HEK293 (cell line): ENCODE measurements around the gene NTRK3.
"Not testable (repeated sequence)": the region's sequence is repeated elsewhere in the genome, so short reads cannot be mapped to it uniquely, and the experiment has no call there.

Experiments
- CTCF ChIA-PET: fragments of 350-600 bp; formaldehyde crosslinking; extraction: SDS; loops from one replicate; lab custom pipeline; 2021; ENCODE audit warnings: antibody characterized with exemption; lab: Yijun Ruan, JAX
- POLR2A ChIA-PET: fragments of 300-600 bp; formaldehyde crosslinking; extraction: SDS; loops from one replicate; lab custom pipeline; 2020; ENCODE audit warnings: antibody characterized with exemption, inconsistent platforms; lab: Yijun Ruan, JAX
- H3K27ac ChIP-seq: fragments of 200-500 bp; sonication (Bioruptor generic); 2 replicates; pipeline ENCODE4 v1.5.1; 2014; ENCODE audit warnings: low read depth, low read length, control low read depth, inconsistent platforms; ENCODE audit errors: extremely low read depth
- H3K36me3 ChIP-seq, 2 experiments: fragments of 200-500 bp in 1 of 2; sonication (Bioruptor generic) in 1 of 2; 1 replicate in 1 of 2; 2 replicates in 1 of 2; pipeline ENCODE4 v1.5.1; 2014 to 2017; ENCODE audit warnings: inconsistent platforms in 2 of 2, low read length in 2 of 2; ENCODE audit not compliant: control insufficient read depth in 2 of 2, insufficient read depth in 1 of 2
- H3K4me1 ChIP-seq: fragments of 200-500 bp; sonication (Bioruptor generic); 2 replicates; pipeline ENCODE4 v1.5.1; 2014; ENCODE audit warnings: mild to moderate bottlenecking, low read length, inconsistent platforms; ENCODE audit not compliant: control insufficient read depth, insufficient read depth
- H3K4me3 ChIP-seq: 2 replicates; pipeline ENCODE4 v1.5.1; 2011; ENCODE audit warnings: low read depth, mild to moderate bottlenecking, control low read depth, low read length, moderate library complexity
- H3K9me3 ChIP-seq: fragments of 200-500 bp; sonication (Bioruptor generic); 2 replicates; pipeline ENCODE4 v1.5.1; 2014; ENCODE audit warnings: low read depth, low read length, inconsistent platforms; ENCODE audit not compliant: control insufficient read depth, insufficient read depth
- ZBTB48 ChIP-seq: fragments of 450-650 bp; formaldehyde crosslinking; IDR thresholded peaks from 2 replicates; pipeline ENCODE4 v1.5.1; 2016; ENCODE audit warnings: missing biosample characterization, missing genetic modification characterization
- ZNF223 ChIP-seq: fragments of 450-650 bp; formaldehyde crosslinking; IDR thresholded peaks from 2 replicates; pipeline ENCODE4 v1.5.1; 2016; ENCODE audit warnings: missing biosample characterization, missing genetic modification characterization
- ZNF23 ChIP-seq: fragments of 450-650 bp; formaldehyde crosslinking; IDR thresholded peaks from 2 replicates; pipeline ENCODE4 v1.5.1; 2016; ENCODE audit warnings: missing biosample characterization, missing genetic modification characterization, borderline replicate concordance
- ZNF366 ChIP-seq: fragments of 450-650 bp; formaldehyde crosslinking; conservative IDR thresholded peaks from 2 replicates; pipeline ENCODE4 v1.5.1; 2016; ENCODE audit warnings: missing biosample characterization, missing genetic modification characterization
- ZNF416 ChIP-seq: fragments of 450-650 bp; formaldehyde crosslinking; IDR thresholded peaks from 2 replicates; pipeline ENCODE4 v1.5.1; 2016; ENCODE audit warnings: missing biosample characterization, missing genetic modification characterization
- ZNF426 ChIP-seq: fragments of 450-650 bp; formaldehyde crosslinking; IDR thresholded peaks from 2 replicates; pipeline ENCODE4 v1.5.1; 2017; ENCODE audit warnings: missing biosample characterization, missing genetic modification characterization, mild to moderate bottlenecking, inconsistent platforms, moderate library complexity
- ZNF560 ChIP-seq: fragments of 450-650 bp; formaldehyde crosslinking; IDR thresholded peaks from 2 replicates; pipeline ENCODE4 v1.5.1; 2017; ENCODE audit warnings: missing biosample characterization, missing genetic modification characterization, borderline replicate concordance
- ZNF621 ChIP-seq: fragments of 450-650 bp; formaldehyde crosslinking; IDR thresholded peaks from 2 replicates; pipeline ENCODE4 v1.5.1; 2017; ENCODE audit warnings: missing biosample characterization, missing genetic modification characterization
- ZNF660 ChIP-seq: fragments of 450-650 bp; IDR thresholded peaks from 2 replicates; pipeline ENCODE4 v1.5.1; 2018; ENCODE audit warnings: missing biosample characterization, mild to moderate bottlenecking, missing genetic modification characterization
- ZNF791 ChIP-seq: fragments of 450-650 bp; formaldehyde crosslinking; IDR thresholded peaks from 2 replicates; pipeline ENCODE4 v1.5.1; 2016; ENCODE audit warnings: missing biosample characterization, missing genetic modification characterization
- TF ChIP-seq, protein P1 (sequence below): fragments of 450-650 bp; formaldehyde crosslinking; IDR thresholded peaks from 2 replicates; pipeline ENCODE4 v1.5.1; 2017; ENCODE audit warnings: missing biosample characterization, missing genetic modification characterization
- TF ChIP-seq, protein P2 (sequence below): fragments of 450-650 bp; formaldehyde crosslinking; IDR thresholded peaks from 2 replicates; pipeline ENCODE4 v1.5.1; 2016; ENCODE audit warnings: missing biosample characterization, missing genetic modification characterization

Gene NTRK3

DNA sequence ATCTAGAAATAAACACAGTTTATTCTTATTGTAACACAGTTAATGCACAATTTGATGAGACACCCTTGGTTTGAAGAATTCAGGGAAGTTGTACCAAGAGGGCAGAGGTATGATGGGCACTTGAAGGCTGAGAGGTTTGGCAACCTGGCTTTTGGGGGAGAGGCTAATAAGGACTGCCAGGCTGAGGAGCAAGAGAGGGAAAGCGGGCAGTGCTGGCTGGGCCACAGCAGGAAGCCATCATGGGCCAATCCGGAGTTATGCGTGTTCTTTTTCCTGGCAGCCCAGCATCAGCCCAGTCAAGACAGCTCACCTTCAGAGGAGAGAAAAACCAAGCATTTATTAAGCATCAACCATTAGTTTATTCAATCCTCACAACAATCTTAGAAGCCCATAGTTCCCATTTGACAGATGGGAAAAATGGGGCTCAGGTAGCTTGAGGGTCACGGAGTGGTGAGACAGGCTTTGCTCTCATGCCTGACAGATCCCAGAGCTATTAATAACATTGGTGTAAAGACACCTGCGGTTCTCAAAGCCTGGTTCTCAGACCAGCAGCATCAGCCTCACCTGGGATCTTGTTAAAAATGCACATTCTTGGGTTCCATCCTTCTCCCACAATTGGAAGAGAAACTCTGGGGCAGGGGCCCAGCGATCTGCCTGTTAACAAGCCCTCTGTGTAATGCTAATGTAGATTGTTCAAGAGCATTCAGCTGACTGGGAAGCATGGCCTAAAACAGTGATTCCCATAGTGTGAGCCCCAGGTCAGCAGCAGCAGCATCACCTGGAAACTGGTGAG is 183.7 kb downstream of the NTRK3 start:
- H3K27ac ChIP-seq = no peak overlapping the region
- no peaks in the 10 kb centered on the region for H3K36me3 ChIP-seq
- TF ChIP-seq ZNF621 (tag by site-specific recombination) (no peak), ZNF416 (tag by site-specific recombination) (no peak), ZNF366 (tag by site-specific recombination) (no peak), ZNF23 (tag by site-specific recombination) (no peak), ZNF791 (tag by site-specific recombination) (no peak)
- TF ChIP-seq, protein P1, sequence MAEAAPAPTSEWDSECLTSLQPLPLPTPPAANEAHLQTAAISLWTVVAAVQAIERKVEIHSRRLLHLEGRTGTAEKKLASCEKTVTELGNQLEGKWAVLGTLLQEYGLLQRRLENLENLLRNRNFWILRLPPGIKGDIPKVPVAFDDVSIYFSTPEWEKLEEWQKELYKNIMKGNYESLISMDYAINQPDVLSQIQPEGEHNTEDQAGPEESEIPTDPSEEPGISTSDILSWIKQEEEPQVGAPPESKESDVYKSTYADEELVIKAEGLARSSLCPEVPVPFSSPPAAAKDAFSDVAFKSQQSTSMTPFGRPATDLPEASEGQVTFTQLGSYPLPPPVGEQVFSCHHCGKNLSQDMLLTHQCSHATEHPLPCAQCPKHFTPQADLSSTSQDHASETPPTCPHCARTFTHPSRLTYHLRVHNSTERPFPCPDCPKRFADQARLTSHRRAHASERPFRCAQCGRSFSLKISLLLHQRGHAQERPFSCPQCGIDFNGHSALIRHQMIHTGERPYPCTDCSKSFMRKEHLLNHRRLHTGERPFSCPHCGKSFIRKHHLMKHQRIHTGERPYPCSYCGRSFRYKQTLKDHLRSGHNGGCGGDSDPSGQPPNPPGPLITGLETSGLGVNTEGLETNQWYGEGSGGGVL = no peak
- TF ChIP-seq, protein P2, sequence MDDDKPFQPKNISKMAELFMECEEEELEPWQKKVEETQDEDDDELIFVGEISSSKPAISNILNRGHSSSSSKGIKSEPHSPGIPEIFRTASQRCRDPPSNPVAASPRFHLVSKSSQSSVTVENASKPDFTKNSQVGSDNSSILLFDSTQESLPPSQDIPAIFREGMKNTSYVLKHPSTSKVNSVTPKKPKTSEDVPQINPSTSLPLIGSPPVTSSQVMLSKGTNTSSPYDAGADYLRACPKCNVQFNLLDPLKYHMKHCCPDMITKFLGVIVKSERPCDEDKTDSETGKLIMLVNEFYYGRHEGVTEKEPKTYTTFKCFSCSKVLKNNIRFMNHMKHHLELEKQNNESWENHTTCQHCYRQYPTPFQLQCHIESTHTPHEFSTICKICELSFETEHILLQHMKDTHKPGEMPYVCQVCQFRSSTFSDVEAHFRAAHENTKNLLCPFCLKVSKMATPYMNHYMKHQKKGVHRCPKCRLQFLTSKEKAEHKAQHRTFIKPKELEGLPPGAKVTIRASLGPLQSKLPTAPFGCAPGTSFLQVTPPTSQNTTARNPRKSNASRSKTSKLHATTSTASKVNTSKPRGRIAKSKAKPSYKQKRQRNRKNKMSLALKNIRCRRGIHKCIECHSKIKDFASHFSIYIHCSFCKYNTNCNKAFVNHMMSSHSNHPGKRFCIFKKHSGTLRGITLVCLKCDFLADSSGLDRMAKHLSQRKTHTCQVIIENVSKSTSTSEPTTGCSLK (tag by site-specific recombination) = no peak
- no peak overlapping the region for H3K4me3 ChIP-seq
- H3K9me3 ChIP-seq = no peaks in the 10 kb centered on the region
- H3K4me1 ChIP-seq = no peaks in the 10 kb centered on the region
- CTCF ChIA-PET = interaction anchor here (0.6 to 1.3 kb wide), 4 partner anchors 45 to 184 kb away, joined by 3 read pairs; partner anchors contain the start of gene NTRK3
- POLR2A ChIA-PET = no interaction called here

DNA sequence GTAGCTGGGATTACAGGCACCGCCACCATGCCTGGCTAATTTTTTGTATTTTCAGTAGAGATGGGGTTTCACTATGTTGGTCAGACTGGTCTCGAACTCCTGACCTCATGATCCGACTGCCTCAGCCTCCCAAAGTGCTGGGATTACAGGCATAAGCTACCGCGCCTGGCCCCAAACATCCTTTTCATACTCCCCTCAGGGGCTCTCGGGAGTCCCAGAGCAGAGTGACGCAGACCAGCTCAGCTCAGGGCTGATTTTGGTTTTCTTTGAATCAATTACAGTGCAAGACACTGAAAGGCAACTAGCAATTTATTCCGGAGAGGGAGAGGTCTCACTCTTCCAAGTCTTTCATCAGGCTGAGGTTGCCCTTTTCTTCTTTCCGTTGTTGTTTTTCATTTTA is 184.4 kb downstream of the NTRK3 start:
- POLR2A ChIA-PET, H3K27ac ChIP-seq, H3K36me3 ChIP-seq, H3K9me3 ChIP-seq, H3K4me1 ChIP-seq, H3K4me3 ChIP-seq: not testable (repeated sequence)
- CTCF ChIA-PET = interaction anchor here (0.6 to 1.3 kb wide), 2 partner anchors 44 to 124 kb away, joined by 3 read pairs; no protein-coding TSS in a partner anchor

DNA sequence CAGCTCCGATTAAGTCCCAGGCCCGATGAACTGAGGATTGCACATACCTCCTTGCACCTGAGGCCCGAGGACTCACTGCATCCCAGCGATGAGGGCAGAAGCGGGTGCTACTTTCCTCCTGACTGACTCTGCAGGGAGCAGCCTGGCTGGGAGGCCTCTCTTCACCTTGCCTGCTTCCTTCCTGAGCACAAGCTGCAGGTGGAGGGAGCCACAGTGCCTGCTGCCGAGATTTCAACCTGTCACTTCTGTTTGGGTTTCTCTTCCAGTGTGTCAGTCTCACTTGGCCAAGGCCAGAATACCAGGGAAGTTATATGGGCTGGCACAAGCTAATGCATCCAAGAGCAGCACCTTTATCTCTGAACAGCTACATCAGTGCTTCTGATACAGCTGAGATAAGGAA is 185.4 kb downstream of the NTRK3 start:
- H3K9me3 ChIP-seq = no peaks in the 10 kb centered on the region
- CTCF ChIA-PET = no interaction called here
- H3K4me3 ChIP-seq = no peak overlapping the region
- POLR2A ChIA-PET = no interaction called here
- no peak for TF ChIP-seq ZNF660 (tag by site-specific recombination)
- TF ChIP-seq ZBTB48 (tag by site-specific recombination) = no peak
- no peaks in the 10 kb centered on the region for H3K4me1 ChIP-seq
- no peaks in the 10 kb centered on the region for H3K36me3 ChIP-seq
- no peak overlapping the region for H3K27ac ChIP-seq

DNA sequence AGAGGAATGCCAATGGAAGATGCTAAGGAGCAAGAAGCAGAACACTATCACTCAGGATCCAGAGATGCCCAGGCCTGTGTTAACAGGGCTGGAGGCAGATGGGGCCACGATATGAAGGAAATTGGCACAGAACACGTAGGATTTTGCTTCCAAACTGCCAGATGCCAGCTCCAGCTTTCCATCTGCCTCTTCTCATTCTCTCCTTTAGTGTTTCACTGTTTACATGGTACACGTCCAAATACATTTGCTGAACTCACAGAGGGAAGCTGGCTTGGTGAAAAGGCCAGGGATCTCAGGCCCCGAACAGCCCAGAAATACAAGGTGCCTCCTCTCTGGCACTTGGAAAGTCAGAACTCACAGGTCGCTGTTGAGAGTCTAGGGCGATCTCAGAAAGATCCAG is 187.0 kb downstream of the NTRK3 start:
- CTCF ChIA-PET = no interaction called here
- TF ChIP-seq ZNF223 (tag by site-specific recombination) (no peak), ZNF560 (tag by site-specific recombination) (no peak), ZNF426 (tag by site-specific recombination) (no peak)
- H3K4me1 ChIP-seq = no peaks in the 10 kb centered on the region
- H3K36me3 ChIP-seq = no peaks in the 10 kb centered on the region
- H3K4me3 ChIP-seq = no peak overlapping the region
- H3K27ac ChIP-seq = no peak overlapping the region
- no peaks in the 10 kb centered on the region for H3K9me3 ChIP-seq
- POLR2A ChIA-PET = no interaction called here
